ENCODE results near the gene ZNF423.

The ZNF423 gene

GRCh38 chr16:49849037-49849753, 6.7 kb downstream of the ZNF423 start:
- no peak for DNase-seq (ENCODE audit: low read depth in 2 of 2, low spot score in 1 of 2)

GRCh38 chr16:49848530-49848929, 7.4 kb downstream of the ZNF423 start:
- no peak for DNase-seq (ENCODE audit: low read depth in 2 of 2, low spot score in 1 of 2)

GRCh38 chr16:49846800-49847199, 9.1 kb downstream of the ZNF423 start:
- DNase-seq (ENCODE audit: low read depth in 2 of 2, low spot score in 1 of 2), result no peak

GRCh38 chr16:49844359-49844758, 11.6 kb downstream of the ZNF423 start:
- DNase-seq (ENCODE audit: low read depth in 2 of 2, low spot score in 1 of 2), result no peak

- DNase-seq (ENCODE audit: low read depth in 2 of 2, low spot score in 1 of 2), result no peak
Measured at GRCh38 chr16:49843758-49844157, 12.2 kb downstream of the ZNF423 start.

GRCh38 chr16:49842972-49843371, 12.9 kb downstream of the ZNF423 start:
- DNase-seq (ENCODE audit: low read depth in 2 of 2, low spot score in 1 of 2), result no peak

GRCh38 chr16:49839017-49839825, 16.7 kb downstream of the ZNF423 start:
- no peak for DNase-seq (ENCODE audit: low read depth in 2 of 2, low spot score in 1 of 2)

- DNase-seq (ENCODE audit: low read depth in 2 of 2, low spot score in 1 of 2), result no peak
Measured at GRCh38 chr16:49838441-49839016, 17.4 kb downstream of the ZNF423 start.

- DNase-seq (ENCODE audit: low read depth in 2 of 2, low spot score in 1 of 2), result no peak
Measured at GRCh38 chr16:49837688-49838410, 18.1 kb downstream of the ZNF423 start.

GRCh38 chr16:49836668-49837067, 19.2 kb downstream of the ZNF423 start:
- DNase-seq (ENCODE audit: low read depth in 2 of 2, low spot score in 1 of 2), result no peak

- no peak for DNase-seq (ENCODE audit: low read depth in 2 of 2, low spot score in 1 of 2)
Measured at GRCh38 chr16:49836218-49836617, 19.7 kb downstream of the ZNF423 start.

GRCh38 chr16:49835161-49835777, 20.6 kb downstream of the ZNF423 start:
- no peak for DNase-seq (ENCODE audit: low read depth in 2 of 2, low spot score in 1 of 2)

GRCh38 chr16:49834531-49835151, 21.3 kb downstream of the ZNF423 start:
- no peak for DNase-seq (ENCODE audit: low read depth in 2 of 2, low spot score in 1 of 2)

- no peak for DNase-seq (ENCODE audit: low read depth in 2 of 2, low spot score in 1 of 2)
Measured at GRCh38 chr16:49833796-49834530, 21.9 kb downstream of the ZNF423 start.

- no peak for DNase-seq (ENCODE audit: low read depth in 2 of 2, low spot score in 1 of 2)
Measured at GRCh38 chr16:49833085-49833484, 22.8 kb downstream of the ZNF423 start.

- no peak for DNase-seq (ENCODE audit: low read depth in 2 of 2, low spot score in 1 of 2)
Measured at GRCh38 chr16:49832177-49832576, 23.7 kb downstream of the ZNF423 start.

- DNase-seq (ENCODE audit: low read depth in 2 of 2, low spot score in 1 of 2), result no peak
Measured at GRCh38 chr16:49830873-49831272, 25.0 kb downstream of the ZNF423 start.

- no peak for DNase-seq (ENCODE audit: low read depth in 2 of 2, low spot score in 1 of 2)
Measured at GRCh38 chr16:49828533-49829267, 27.2 kb downstream of the ZNF423 start.

GRCh38 chr16:49827805-49828438, 28.0 kb downstream of the ZNF423 start:
- DNase-seq (ENCODE audit: low read depth in 2 of 2, low spot score in 1 of 2), result no peak

Data from stimulated activated CD8-positive, alpha-beta memory T cell treated with anti-CD3 and anti-CD28 coated beads, Interleukin-4, amount 100 ng/mL, for 1 hour (primary cell).